Left hindlimb (tissue), 1 donor: ENCODE data around the gene RNU1-3.
"Not testable (repeated sequence)": the region's sequence is repeated elsewhere in the genome, so short reads cannot be mapped to it uniquely, and the experiment has no call there.

ENCODE experiments used
- DNase-seq: peaks from one replicate; pipeline ENCODE4 v3.0.0-alpha.2; 2018

Gene RNU1-3

DNA sequence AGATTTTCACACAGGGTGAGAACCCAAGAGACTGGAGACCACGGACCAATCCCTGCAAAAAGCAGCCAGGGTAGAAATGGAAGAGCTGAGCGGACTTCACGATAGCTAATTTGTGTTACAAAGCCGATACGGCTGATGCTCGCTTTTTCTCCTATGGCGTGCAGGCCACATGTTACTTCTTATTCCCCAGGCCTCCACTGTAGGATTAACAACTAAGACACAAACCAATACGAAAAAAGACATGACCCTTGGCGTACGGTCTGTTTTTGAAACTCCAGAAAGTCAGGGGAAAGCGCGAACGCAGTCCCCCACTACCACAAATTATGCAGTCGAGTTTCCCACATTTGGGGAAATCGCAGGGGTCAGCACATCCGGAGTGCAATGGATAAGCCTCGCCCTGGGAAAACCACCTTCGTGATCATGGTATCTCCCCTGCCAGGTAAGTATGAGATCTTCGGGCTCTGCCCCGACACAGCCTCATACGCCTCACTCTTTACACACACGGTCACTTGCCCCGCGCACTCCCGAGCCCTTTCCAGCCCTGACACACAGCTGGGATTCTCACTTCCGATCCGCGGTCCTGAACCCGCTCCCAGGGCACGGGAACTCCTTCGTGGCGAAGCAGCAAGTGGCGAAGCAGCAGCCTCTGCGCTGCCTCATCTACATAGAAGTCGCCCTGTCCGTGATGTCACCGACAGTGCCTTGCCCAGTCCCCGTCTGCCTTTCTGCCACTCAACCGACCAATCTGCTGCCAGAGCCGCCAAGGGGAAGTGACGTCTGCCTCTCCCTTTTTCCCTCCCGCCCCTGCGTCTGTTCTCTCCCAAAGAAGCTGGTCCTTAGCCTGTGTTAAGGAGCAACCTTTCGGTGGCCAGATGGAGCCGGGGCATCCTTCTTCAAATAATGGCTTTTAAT, at the start of gene RNU1-3:
Gene RNU1-3, minus strand, starts transcription at position 447 of the 912 bp plus-strand sequence.
- not testable (repeated sequence) for DNase-seq

- DNase-seq = not testable (repeated sequence)
These were observed 46.7 kb upstream of the RNU1-3 start for GRCh38 chr1:16713480-16713879.

GRCh38 chr1:16712984-16713383, 46.2 kb upstream of the RNU1-3 start:
- not testable (repeated sequence) for DNase-seq

- DNase-seq = not testable (repeated sequence)
These were observed 45.8 kb upstream of the RNU1-3 start for GRCh38 chr1:16712582-16712981.

DNA sequence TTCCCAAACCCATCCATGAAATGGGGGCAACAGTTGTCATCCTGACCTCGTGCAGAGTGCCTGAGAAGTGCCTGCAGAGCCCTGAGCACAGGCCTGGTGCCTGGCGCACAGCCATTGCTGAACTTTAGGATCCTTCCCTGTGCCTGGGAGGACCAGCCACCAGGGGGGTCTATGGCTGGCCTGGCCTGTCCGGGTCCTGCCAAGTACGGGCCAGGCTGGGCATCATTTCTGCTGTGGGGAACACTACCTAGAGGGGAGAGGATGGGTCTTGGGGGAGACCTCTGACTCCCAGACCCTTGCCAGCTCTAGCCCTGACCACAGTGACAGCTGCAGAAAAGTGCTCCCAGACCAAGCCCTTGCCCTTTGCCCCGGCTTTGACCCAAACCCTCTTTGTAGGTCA, 45.4 kb upstream of the RNU1-3 start:
- DNase-seq = not testable (repeated sequence)

GRCh38 chr1:16710618-16711017, 43.9 kb upstream of the RNU1-3 start:
- DNase-seq = not testable (repeated sequence)

GRCh38 chr1:16709659-16710087, 42.9 kb upstream of the RNU1-3 start:
- not testable (repeated sequence) for DNase-seq

- not testable (repeated sequence) for DNase-seq
These were observed 42.0 kb upstream of the RNU1-3 start for GRCh38 chr1:16708704-16709103.

- DNase-seq = not testable (repeated sequence)
These were observed 40.7 kb upstream of the RNU1-3 start for GRCh38 chr1:16707130-16708093.

DNA sequence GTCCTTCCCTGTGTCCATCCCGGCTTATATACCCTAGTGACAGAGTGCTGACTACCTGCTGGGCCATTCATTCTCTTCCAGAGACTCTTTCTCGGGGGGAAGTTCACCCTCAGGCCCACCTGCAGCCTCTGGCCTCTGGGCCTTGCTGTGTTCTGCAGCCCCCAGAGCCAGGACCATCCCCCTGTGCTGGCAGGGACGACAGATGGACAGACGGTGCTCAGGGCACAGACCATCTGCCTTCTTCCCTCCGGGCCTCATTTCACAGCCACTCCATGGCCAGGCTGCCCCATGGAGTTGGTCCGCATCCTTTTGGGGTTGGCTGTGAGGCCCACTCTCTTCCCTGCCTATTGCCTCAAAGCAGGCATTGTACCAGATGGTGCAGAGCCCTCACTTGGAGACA, 39.6 kb upstream of the RNU1-3 start:
- DNase-seq = not testable (repeated sequence)

- DNase-seq = not testable (repeated sequence)
These were observed 37.9 kb upstream of the RNU1-3 start for GRCh38 chr1:16704502-16705100.

DNA sequence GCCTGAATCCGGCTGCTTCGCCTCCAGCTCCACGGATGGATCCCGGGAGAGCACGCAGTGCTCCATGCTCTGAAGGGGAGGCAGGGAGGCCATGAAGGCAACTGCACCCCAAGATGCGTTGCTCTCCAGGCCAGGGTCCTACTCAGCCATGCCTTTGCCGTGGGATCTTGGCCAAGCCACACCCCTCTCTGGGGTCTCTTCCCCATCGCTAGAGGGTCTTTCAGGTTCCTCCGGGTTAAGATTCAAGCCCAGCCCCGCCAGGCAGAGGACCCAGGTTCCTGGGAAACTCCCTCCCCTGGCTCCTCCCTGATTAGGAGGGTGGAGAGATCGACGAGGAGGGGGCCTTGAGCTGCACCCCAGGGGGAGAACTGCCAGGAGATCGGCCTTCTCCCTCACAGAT, 37.3 kb upstream of the RNU1-3 start:
- DNase-seq = not testable (repeated sequence)

GRCh38 chr1:16703602-16704001, 36.9 kb upstream of the RNU1-3 start:
- not testable (repeated sequence) for DNase-seq

DNA sequence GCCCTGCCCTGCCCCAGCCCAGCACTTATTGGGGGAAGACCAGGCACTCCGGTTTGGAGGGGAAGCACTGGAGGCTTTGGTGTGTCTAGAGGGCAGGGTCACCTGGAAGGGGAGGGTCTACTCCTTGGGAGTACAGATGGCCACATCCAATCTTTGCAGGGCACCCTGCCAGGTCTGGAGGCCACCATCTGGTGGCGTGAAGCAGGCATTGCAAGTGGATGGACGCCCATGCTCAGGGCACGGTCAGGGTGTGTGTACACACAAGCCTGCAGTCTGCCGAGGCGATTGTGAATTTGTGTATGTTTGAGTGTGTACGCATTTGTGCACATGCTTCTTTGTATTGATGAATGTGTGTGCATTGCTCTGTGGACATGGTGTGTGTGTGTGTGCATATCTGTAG, 36.4 kb upstream of the RNU1-3 start:
- not testable (repeated sequence) for DNase-seq

DNA sequence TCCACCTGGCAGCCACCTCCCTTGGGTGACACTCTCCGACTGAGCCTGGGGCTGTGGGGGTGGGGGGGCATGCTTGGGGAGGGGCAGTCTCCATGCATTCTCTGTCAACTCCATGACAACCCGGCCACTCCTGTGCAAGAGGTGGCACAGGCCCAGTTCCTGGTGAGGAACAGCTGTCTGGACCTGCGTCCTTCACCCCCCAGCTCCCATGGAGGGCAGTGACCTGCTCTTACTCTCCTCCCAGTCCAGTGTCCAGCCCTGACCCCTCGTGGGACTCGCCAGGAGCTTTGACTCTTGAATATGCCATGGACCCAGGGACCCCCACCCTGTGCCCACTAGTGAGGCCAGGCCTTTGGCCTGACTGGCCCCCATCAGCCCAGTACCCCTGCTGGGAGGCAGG, 35.5 kb upstream of the RNU1-3 start:
- not testable (repeated sequence) for DNase-seq

- DNase-seq = not testable (repeated sequence)
These were observed 34.4 kb upstream of the RNU1-3 start for GRCh38 chr1:16701189-16701588.

- DNase-seq = not testable (repeated sequence)
These were observed 33.6 kb upstream of the RNU1-3 start for GRCh38 chr1:16700138-16700895.

- DNase-seq = not testable (repeated sequence)
These were observed 32.7 kb upstream of the RNU1-3 start for GRCh38 chr1:16699440-16699839.

- not testable (repeated sequence) for DNase-seq
These were observed 30.4 kb upstream of the RNU1-3 start for GRCh38 chr1:16697152-16697551.

DNA sequence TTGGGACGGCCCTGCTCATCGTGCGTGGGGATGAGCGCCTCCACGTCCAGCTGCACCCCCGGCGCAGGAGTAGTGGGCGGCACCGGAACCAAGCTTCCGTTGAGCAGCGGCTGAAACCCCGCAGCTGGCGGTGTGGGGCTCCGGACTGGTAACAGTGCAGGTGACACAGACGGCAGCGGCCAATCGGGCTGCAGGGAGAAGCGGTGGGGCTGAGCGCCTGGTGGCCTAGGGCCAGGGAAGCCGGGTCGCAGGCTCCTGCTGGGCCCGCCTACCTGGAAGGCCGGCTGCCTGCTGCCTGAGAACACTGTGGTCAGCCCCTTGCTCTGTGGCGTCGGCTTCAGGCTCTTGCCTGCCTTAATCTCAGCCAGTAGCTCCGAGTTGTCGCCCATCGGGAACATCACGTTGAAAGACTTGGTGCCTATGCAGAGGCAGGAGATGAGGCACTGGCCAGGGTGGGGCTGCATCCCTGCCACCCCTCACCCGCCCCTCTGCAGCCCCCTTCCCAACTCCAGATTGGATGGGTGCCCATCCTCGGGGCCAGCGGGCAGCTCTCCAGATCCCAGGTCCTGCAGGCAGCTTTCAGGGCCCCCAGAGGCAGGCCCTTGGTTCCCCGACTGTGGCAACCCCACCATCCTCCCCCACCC, 29.9 kb upstream of the RNU1-3 start:
- not testable (repeated sequence) for DNase-seq

GRCh38 chr1:16694308-16694702, 27.6 kb upstream of the RNU1-3 start:
- DNase-seq = not testable (repeated sequence)
